IPS DF 4.7 (cell line): ENCODE results near the gene ERVFRD-1.

ENCODE experiments used
- DNase-seq: peaks from one replicate; pipeline ENCODE4 v3.0.0-alpha.2; 2013; ENCODE audit warnings: low spot score; ENCODE audit errors: extremely low read depth

ERVFRD-1 gene

GRCh38 chr6:11110921-11111768 lies at the start of gene ERVFRD-1:
ERVFRD-1 (minus strand) TSS chr6:11111725; CDS start chr6:11105310, 6,415 bp downstream.
- DNase-seq: no peak

- DNase-seq: no peak
These were observed 48.7 kb upstream of the ERVFRD-1 start for GRCh38 chr6:11160199-11160598.

GRCh38 chr6:11155589-11155988 lies 44.1 kb upstream of the ERVFRD-1 start:
- no peak for DNase-seq

GRCh38 chr6:11153447-11153846 lies 41.9 kb upstream of the ERVFRD-1 start:
- DNase-seq: no peak

- no peak for DNase-seq
These were observed 41.1 kb upstream of the ERVFRD-1 start for GRCh38 chr6:11152581-11152980.

- no peak for DNase-seq
These were observed 40.0 kb upstream of the ERVFRD-1 start for GRCh38 chr6:11151488-11151887.

- DNase-seq: no peak
These were observed 38.0 kb upstream of the ERVFRD-1 start for GRCh38 chr6:11149551-11149950.

- DNase-seq: no peak
These were observed 34.7 kb upstream of the ERVFRD-1 start for GRCh38 chr6:11146117-11146826.

- no peak for DNase-seq
These were observed 32.9 kb upstream of the ERVFRD-1 start for GRCh38 chr6:11144393-11144851.

GRCh38 chr6:11143394-11144371 lies 32.2 kb upstream of the ERVFRD-1 start:
- DNase-seq: no peak

GRCh38 chr6:11142296-11143027 lies 30.9 kb upstream of the ERVFRD-1 start:
- DNase-seq: no peak

- no peak for DNase-seq
These were observed 29.8 kb upstream of the ERVFRD-1 start for GRCh38 chr6:11141295-11141694.

GRCh38 chr6:11140056-11140455 lies 28.5 kb upstream of the ERVFRD-1 start:
- no peak for DNase-seq

GRCh38 chr6:11139051-11139960 lies 27.8 kb upstream of the ERVFRD-1 start:
- DNase-seq: no peak

- no peak for DNase-seq
These were observed 25.3 kb upstream of the ERVFRD-1 start for GRCh38 chr6:11136809-11137208.

GRCh38 chr6:11133281-11133680 lies 21.8 kb upstream of the ERVFRD-1 start:
- no peak for DNase-seq

- no peak for DNase-seq
These were observed 20.8 kb upstream of the ERVFRD-1 start for GRCh38 chr6:11132194-11132888.

GRCh38 chr6:11130605-11131004 lies 19.1 kb upstream of the ERVFRD-1 start:
- no peak for DNase-seq
